NCI-H748 treated with DMSO at 0.1 percent for 48 hours (cell line): Measurements from ENCODE around the gene ARMH1.
"Not testable (repeated sequence)": the region's sequence is repeated elsewhere in the genome, so short reads cannot be mapped to it uniquely, and the experiment has no call there.

Source experiments
- DNase-seq: peaks from one replicate; lab custom pipeline; 2025; lab: John Stamatoyannopoulos, UW

The ARMH1 gene

GRCh38 chr1:44644806-44645205, 29.7 kb upstream of the ARMH1 start:
- no peak for DNase-seq

- DNase-seq = no peak
Observed at GRCh38 chr1:44645476-44646244, 28.9 kb upstream of the ARMH1 start.

GRCh38 chr1:44646261-44647110, 28.0 kb upstream of the ARMH1 start:
- no peak for DNase-seq

- DNase-seq = no peak
Observed at GRCh38 chr1:44647896-44648295, 26.6 kb upstream of the ARMH1 start.

- no peak for DNase-seq
Observed at GRCh38 chr1:44648529-44649250, 25.8 kb upstream of the ARMH1 start.

GRCh38 chr1:44649788-44650158, 24.7 kb upstream of the ARMH1 start:
- no peak for DNase-seq

- no peak for DNase-seq
Observed at GRCh38 chr1:44650159-44650831, 24.2 kb upstream of the ARMH1 start.

GRCh38 chr1:44651069-44651468, 23.4 kb upstream of the ARMH1 start:
- DNase-seq = no peak

GRCh38 chr1:44652445-44653106, 21.9 kb upstream of the ARMH1 start:
- peak; percentile 23 for DNase-seq

GRCh38 chr1:44653107-44653964, 21.2 kb upstream of the ARMH1 start:
- no peak for DNase-seq

- no peak for DNase-seq
Observed at GRCh38 chr1:44654621-44655187, 19.8 kb upstream of the ARMH1 start.

GRCh38 chr1:44655609-44656008, 18.9 kb upstream of the ARMH1 start:
- no peak for DNase-seq

GRCh38 chr1:44659566-44659965, 14.9 kb upstream of the ARMH1 start:
- DNase-seq = no peak

GRCh38 chr1:44660176-44660575, 14.3 kb upstream of the ARMH1 start:
- DNase-seq = no peak

- DNase-seq = no peak
Observed at GRCh38 chr1:44661781-44662682, 12.5 kb upstream of the ARMH1 start.

GRCh38 chr1:44662683-44663030, 11.9 kb upstream of the ARMH1 start:
- no peak for DNase-seq

GRCh38 chr1:44663417-44663816, 11.1 kb upstream of the ARMH1 start:
- no peak for DNase-seq

GRCh38 chr1:44664730-44665370, 9.7 kb upstream of the ARMH1 start:
- DNase-seq = no peak

- not testable (repeated sequence) for DNase-seq
Observed at GRCh38 chr1:44666719-44667118, 7.8 kb upstream of the ARMH1 start.
